Hepatocyte (in vitro differentiated cells): ENCODE data around the gene TFAP2A. TPM values are rescaled to one million over a fixed set of nuclear protein-coding genes. Genes with fewer than 3 reads are reported as not detected.

Source experiments
- DNase-seq: peaks from one replicate; pipeline ENCODE4 v3.0.0-alpha.2; 2016; ENCODE audit warnings: low spot score
- H2AFZ ChIP-seq: fragments of 200-600 bp; sonication (generic); 2 replicates; pipeline ENCODE4 v1.6.0; 2016; ENCODE audit warnings: antibody characterized with exemption, mild to moderate bottlenecking
- H3K27ac ChIP-seq: fragments of 200-600 bp; sonication (generic); 2 replicates; pipeline ENCODE4 v1.5.1; 2016; ENCODE audit warnings: mild to moderate bottlenecking
- H3K27me3 ChIP-seq: fragments of 200-600 bp; sonication (generic); 2 replicates; pipeline ENCODE4 v1.6.1; 2016
- H3K36me3 ChIP-seq: fragments of 200-600 bp; sonication (generic); replicated peaks from 2 replicates; pipeline ENCODE4 v1.5.1; 2016; ENCODE audit warnings: low read depth; ENCODE audit not compliant: insufficient read depth
- H3K4me1 ChIP-seq: fragments of 200-600 bp; sonication (generic); 2 replicates; pipeline ENCODE4 v1.5.1; 2016; ENCODE audit warnings: mild to moderate bottlenecking, moderate library complexity; ENCODE audit not compliant: insufficient read depth
- H3K4me2 ChIP-seq: fragments of 200-600 bp; sonication (generic); 2 replicates; pipeline ENCODE4 v1.6.0; 2016
- H3K4me3 ChIP-seq: fragments of 200-600 bp; sonication (generic); 2 replicates; pipeline ENCODE4 v1.5.1; 2016; ENCODE audit warnings: mild to moderate bottlenecking
- H3K79me2 ChIP-seq: fragments of 200-600 bp; sonication (generic); 2 replicates; pipeline ENCODE4 v1.6.0; 2017; ENCODE audit warnings: mild to moderate bottlenecking
- H3K9me2 ChIP-seq: fragments of 200-600 bp; sonication (generic); replicated peaks from 2 replicates; pipeline ENCODE4 v1.6.0; 2017; ENCODE audit warnings: mild to moderate bottlenecking; ENCODE audit not compliant: insufficient read depth
- H3K9me3 ChIP-seq: fragments of 200-600 bp; sonication (generic); 2 replicates; pipeline ENCODE4 v1.5.1; 2016; ENCODE audit warnings: low read depth, mild to moderate bottlenecking
- H4K20me1 ChIP-seq: fragments of 200-600 bp; sonication (generic); 2 replicates; pipeline ENCODE4 v1.6.0; 2016; ENCODE audit warnings: mild to moderate bottlenecking; ENCODE audit not compliant: insufficient read depth, poor library complexity, severe bottlenecking
- CTCF ChIP-seq: fragments of 200-600 bp; sonication (generic); IDR thresholded peaks from 2 replicates; pipeline ENCODE4 v1.5.1; 2016; ENCODE audit warnings: antibody characterized with exemption, mild to moderate bottlenecking; ENCODE audit not compliant: poor library complexity
- EZH2 ChIP-seq: fragments of 200-600 bp; sonication (generic); IDR thresholded peaks from 2 replicates; pipeline ENCODE4 v1.6.1; 2016; ENCODE audit warnings: antibody characterized with exemption, mild to moderate bottlenecking, borderline replicate concordance
- EZH2phosphoT487 ChIP-seq: fragments of 200-600 bp; sonication (generic); IDR thresholded peaks from one replicate; pipeline ENCODE4 v1.6.1; 2018; ENCODE audit warnings: antibody characterized with exemption, mild to moderate bottlenecking, low read depth, moderate library complexity; ENCODE audit not compliant: unreplicated experiment, severe bottlenecking
- WGBS: methylation state at CpG from one replicate; pipeline ENCODE4 v1.1.6; 2016; ENCODE audit warnings: low lambda C conversion rate; ENCODE audit errors: missing lambda C conversion rate; 5-methylcytosine and 5-hydroxymethylcytosine counted together
- polyA plus RNA-seq: library from polyadenylated mRNA; unstranded; fragments of >200 nt; fragmentation: Nextera tagmentation; extraction: Ambion mirVana; gene quantifications from 2 replicates; pipeline ENCODE4 v1.2.1, GENCODE V29; 2016
- total RNA-seq: library from RNA; depleted of rRNA; stranded (reverse); fragments of >200 nt; gene quantifications from 2 replicates; pipeline ENCODE4 v1.2.3, GENCODE V29; 2014

Gene TFAP2A
- total and polyA plus RNA-seq, 2 experiments from 2014 or later = 6.2 to 14.9 TPM

- TF ChIP-seq EZH2 (peak; percentile 7), CTCF (peak; percentile 7), EZH2phosphoT487 (no peak)
- Histone ChIP-seq H3K9me3 (no peaks in the 10 kb centered on the region), H3K27ac (no peak overlapping the region), H3K4me1 (peaks cover 18% of the 10 kb centered on the region), H3K4me3 (no peak overlapping the region), H3K79me2 (no peaks in the 10 kb centered on the region), H3K27me3 (peaks cover 68% of the 10 kb centered on the region), H3K4me2 (no peak overlapping the region), H4K20me1 (no peaks in the 10 kb centered on the region), H3K9me2 (no peaks in the 10 kb centered on the region), H2AFZ (no peak overlapping the region), H3K36me3 (no peaks in the 10 kb centered on the region)
- no peak for DNase-seq
- 26% methylated on average over 5 of the region's 5 CpGs for WGBS
Observed at GRCh38 chr6:10424040-10424439, 9.2 kb upstream of the TFAP2A start.

GRCh38 chr6:10422737-10423034, 7.8 kb upstream of the TFAP2A start:
- TF ChIP-seq CTCF (no peak), EZH2phosphoT487 (no peak), EZH2 (no peak)
- Histone ChIP-seq H4K20me1 (no peaks in the 10 kb centered on the region), H2AFZ (no peak overlapping the region), H3K4me3 (no peak overlapping the region), H3K79me2 (no peaks in the 10 kb centered on the region), H3K27ac (no peak overlapping the region), H3K4me1 (peaks cover 22% of the 10 kb centered on the region), H3K9me2 (no peaks in the 10 kb centered on the region), H3K27me3 (peaks cover 81% of the 10 kb centered on the region), H3K36me3 (no peaks in the 10 kb centered on the region), H3K9me3 (no peaks in the 10 kb centered on the region), H3K4me2 (no peak overlapping the region)
- no peak for DNase-seq
- WGBS = 54% methylated on average over 7 of the region's 7 CpGs

- no peak for DNase-seq
- Histone ChIP-seq H3K9me3 (no peaks in the 10 kb centered on the region), H3K36me3 (no peaks in the 10 kb centered on the region), H3K4me3 (no peak overlapping the region), H3K79me2 (no peaks in the 10 kb centered on the region), H3K4me1 (peaks cover 21% of the 10 kb centered on the region), H3K9me2 (no peaks in the 10 kb centered on the region), H2AFZ (no peak overlapping the region), H3K27me3 (peaks cover 87% of the 10 kb centered on the region), H4K20me1 (no peaks in the 10 kb centered on the region), H3K4me2 (no peak overlapping the region), H3K27ac (no peak overlapping the region)
- TF ChIP-seq EZH2 (peak; percentile 33), CTCF (no peak), EZH2phosphoT487 (no peak)
- 29% methylated on average over 38 of the region's 39 CpGs for WGBS
Observed at GRCh38 chr6:10421921-10422736, 7.3 kb upstream of the TFAP2A start.
